Skeletal muscle tissue (tissue), 4 donors: ENCODE measurements around the gene WRAP73. TPM values are rescaled to one million over a fixed set of nuclear protein-coding genes. Genes with fewer than 3 reads are reported as not detected.

ENCODE experiments used
- H3K27ac ChIP-seq: one replicate; pipeline ENCODE4 v1.7.0; 2013; ENCODE audit warnings: mild to moderate bottlenecking, low read depth, low read length, inconsistent platforms
- H3K27me3 ChIP-seq, 3 donors: one replicate each; pipeline ENCODE4 v1.7.0; 2013; ENCODE audit warnings: low read length in 3 of 3; ENCODE audit not compliant: control insufficient read depth in 3 of 3, insufficient read depth in 3 of 3
- H3K36me3 ChIP-seq, 3 donors: one replicate each; pipeline ENCODE4 v1.7.0; 2013; ENCODE audit warnings: low read length in 3 of 3; ENCODE audit not compliant: control insufficient read depth in 3 of 3, insufficient read depth in 3 of 3
- H3K4me1 ChIP-seq, 3 donors: one replicate each; pipeline ENCODE4 v1.7.0; 2013; ENCODE audit warnings: low read length in 3 of 3, mild to moderate bottlenecking in 3 of 3; ENCODE audit not compliant: control insufficient read depth in 3 of 3, insufficient read depth in 3 of 3
- H3K4me3 ChIP-seq, 3 donors: one replicate each; pipeline ENCODE4 v1.7.0; 2013; ENCODE audit warnings: low read length in 3 of 3
- H3K9ac ChIP-seq, 3 donors: one replicate each; pipeline ENCODE4 v1.7.0; 2013; ENCODE audit warnings: low read length in 3 of 3, mild to moderate bottlenecking in 3 of 3, moderate library complexity in 2 of 3, low read depth in 1 of 3
- H3K9me3 ChIP-seq, 3 donors: one replicate each; pipeline ENCODE4 v1.7.0; 2013; ENCODE audit warnings: low read length in 3 of 3; ENCODE audit not compliant: control insufficient read depth in 3 of 3
- total RNA-seq: library from RNA; depleted of rRNA; stranded (reverse); fragments of >200 nt; gene quantifications from one replicate; pipeline ENCODE4 v1.2.3, GENCODE V29; 2014
- donor health status: Osteomylitis.

Gene WRAP73
- total RNA-seq, 1 donor from 2014 or later, result 13.0 TPM

- Histone ChIP-seq H3K36me3 (no peaks in the 10 kb centered on the region), H3K4me3 (no peak overlapping the region), H3K27me3 (peaks cover 26 to 54% (median 38%) of the 10 kb centered on the region in 3 donors), H3K9ac (no peak overlapping the region), H3K9me3 (no peaks in the 10 kb centered on the region), H3K4me1 (peaks cover 6 to 14% (median 8%) of the 10 kb centered on the region in 3 donors), H3K27ac (no peak overlapping the region)
Measured at GRCh38 chr1:3608154-3608553, 41.7 kb downstream of the WRAP73 start.

GRCh38 chr1:3607703-3608065 lies 42.2 kb downstream of the WRAP73 start:
- Histone ChIP-seq H3K27ac (no peak overlapping the region), H3K4me3 (no peak overlapping the region), H3K36me3 (no peaks in the 10 kb centered on the region), H3K9ac (no peak overlapping the region), H3K27me3 (peaks cover 26 to 50% (median 35%) of the 10 kb centered on the region in 3 donors), H3K9me3 (no peaks in the 10 kb centered on the region), H3K4me1 (peaks cover 6 to 14% (median 8%) of the 10 kb centered on the region in 3 donors)

GRCh38 chr1:3606779-3607702 lies 42.9 kb downstream of the WRAP73 start:
- H3K9me3 ChIP-seq, result no peaks in the 10 kb centered on the region
- H3K27me3 ChIP-seq, result peaks cover 26 to 45% (median 31%) of the 10 kb centered on the region in 3 donors

GRCh38 chr1:3604997-3605823 lies 44.7 kb downstream of the WRAP73 start:
- H3K9me3 ChIP-seq, result no peaks in the 10 kb centered on the region
- H3K27me3 ChIP-seq, result peaks cover 18 to 31% (median 24%) of the 10 kb centered on the region in 3 donors
- H3K4me1 ChIP-seq, result peaks cover 2 to 6% (median 2%) of the 10 kb centered on the region in 3 donors
- no peak overlapping the region for H3K27ac ChIP-seq
- no peaks in the 10 kb centered on the region for H3K36me3 ChIP-seq
- no peak overlapping the region for H3K9ac ChIP-seq
- no peak overlapping the region for H3K4me3 ChIP-seq

More at GRCh38 chr1:3606779-3607702, 42.9 kb downstream of the WRAP73 start:
- Histone ChIP-seq H3K36me3 (no peaks in the 10 kb centered on the region), H3K4me3 (no peak overlapping the region), H3K9ac (no peak overlapping the region), H3K27ac (no peak overlapping the region), H3K4me1 (peaks cover 6 to 14% (median 8%) of the 10 kb centered on the region in 3 donors)

GRCh38 chr1:3604468-3604974 lies 45.4 kb downstream of the WRAP73 start:
- H3K9ac ChIP-seq, result no peak overlapping the region
- no peak overlapping the region for H3K4me3 ChIP-seq
- no peaks in the 10 kb centered on the region for H3K36me3 ChIP-seq
- no peak overlapping the region for H3K27ac ChIP-seq
- H3K27me3 ChIP-seq, result peaks cover 11 to 24% (median 18%) of the 10 kb centered on the region in 3 donors
- H3K9me3 ChIP-seq, result no peaks in the 10 kb centered on the region
- peaks cover 5 to 9% (median 7%) of the 10 kb centered on the region in 3 donors for H3K4me1 ChIP-seq

DNA sequence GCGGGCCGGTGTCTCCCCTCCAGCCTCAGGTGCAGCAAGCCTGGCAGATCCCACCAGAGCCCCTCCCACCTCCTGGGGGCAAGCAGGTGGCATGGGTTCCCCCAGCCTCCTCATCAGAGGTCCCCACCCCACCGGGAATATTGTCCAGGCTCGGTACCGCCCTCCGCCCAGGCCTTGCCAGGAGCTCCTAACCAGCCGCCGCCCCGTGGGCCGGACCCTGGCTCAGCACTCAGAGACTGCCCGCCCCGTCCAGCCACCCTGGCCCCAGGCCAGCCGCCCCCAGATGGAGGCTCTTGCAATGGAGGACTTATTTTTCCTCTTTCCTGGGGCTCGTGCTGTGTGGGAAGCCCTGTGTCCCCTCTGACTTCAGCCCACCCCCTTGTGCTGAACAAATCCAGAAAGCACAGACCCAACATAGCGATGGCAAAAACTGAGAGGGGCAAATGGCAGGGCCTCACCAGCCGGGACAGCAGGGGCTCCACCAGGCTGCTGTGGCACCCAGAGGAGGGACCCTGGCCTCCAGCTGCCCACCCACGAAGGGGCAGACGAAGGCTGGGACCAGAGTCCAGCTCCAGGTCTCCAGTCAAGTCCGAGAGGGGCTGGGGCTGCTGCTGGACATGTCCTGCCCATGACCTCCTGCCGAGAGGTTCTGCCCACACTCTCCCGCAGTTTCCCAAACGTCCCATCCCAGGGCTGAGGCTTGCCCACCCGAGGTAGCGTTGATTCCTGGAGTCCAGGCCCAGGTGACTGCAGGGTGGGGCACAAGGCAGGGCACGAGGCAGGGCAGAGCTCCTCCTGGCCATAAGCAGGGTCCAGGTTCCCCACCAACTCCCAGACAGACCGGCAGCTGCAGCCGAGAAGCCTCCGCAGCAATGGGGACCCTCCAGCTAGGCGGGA lies 46.1 kb downstream of the WRAP73 start:
- peaks cover 9 to 16% (median 14%) of the 10 kb centered on the region in 3 donors for H3K4me1 ChIP-seq
- H3K9me3 ChIP-seq, result no peaks in the 10 kb centered on the region
- peaks cover 4 to 17% (median 11%) of the 10 kb centered on the region in 3 donors for H3K27me3 ChIP-seq

GRCh38 chr1:3603156-3603555 lies 46.7 kb downstream of the WRAP73 start:
- H3K4me1 ChIP-seq, result peaks cover 9 to 22% (median 19%) of the 10 kb centered on the region in 3 donors
- no peak overlapping the region for H3K4me3 ChIP-seq
- no peaks in the 10 kb centered on the region for H3K9me3 ChIP-seq
- peaks cover 0 to 10% (median 4%) of the 10 kb centered on the region in 3 donors for H3K27me3 ChIP-seq
- no peaks in the 10 kb centered on the region for H3K36me3 ChIP-seq
- H3K27ac ChIP-seq, result no peak overlapping the region
- H3K9ac ChIP-seq, result no peak overlapping the region

More for the DNA sequence above, 46.1 kb downstream of the WRAP73 start:
- Histone ChIP-seq H3K4me3 (no peak overlapping the region), H3K36me3 (no peaks in the 10 kb centered on the region), H3K9ac (no peak overlapping the region), H3K27ac (no peak overlapping the region)

GRCh38 chr1:3602375-3602774 lies 47.5 kb downstream of the WRAP73 start:
- Histone ChIP-seq H3K4me1 (peaks cover 9 to 28% (median 27%) of the 10 kb centered on the region in 3 donors), H3K9ac (no peak overlapping the region), H3K36me3 (no peaks in the 10 kb centered on the region), H3K9me3 (no peaks in the 10 kb centered on the region), H3K27ac (no peak overlapping the region), H3K27me3 (peaks cover 0 to 10% (median 4%) of the 10 kb centered on the region in 3 donors), H3K4me3 (no peak overlapping the region)

- Histone ChIP-seq H3K27ac (no peak overlapping the region), H3K4me3 (no peak overlapping the region), H3K4me1 (peaks cover 9 to 31% (median 30%) of the 10 kb centered on the region in 3 donors), H3K9me3 (no peaks in the 10 kb centered on the region), H3K36me3 (no peaks in the 10 kb centered on the region), H3K27me3 (peaks cover 0 to 13% (median 4%) of the 10 kb centered on the region in 3 donors), H3K9ac (no peak overlapping the region)
Measured at GRCh38 chr1:3601743-3602142, 48.2 kb downstream of the WRAP73 start.
